Measurements from ENCODE around the gene GK2.

DNA sequence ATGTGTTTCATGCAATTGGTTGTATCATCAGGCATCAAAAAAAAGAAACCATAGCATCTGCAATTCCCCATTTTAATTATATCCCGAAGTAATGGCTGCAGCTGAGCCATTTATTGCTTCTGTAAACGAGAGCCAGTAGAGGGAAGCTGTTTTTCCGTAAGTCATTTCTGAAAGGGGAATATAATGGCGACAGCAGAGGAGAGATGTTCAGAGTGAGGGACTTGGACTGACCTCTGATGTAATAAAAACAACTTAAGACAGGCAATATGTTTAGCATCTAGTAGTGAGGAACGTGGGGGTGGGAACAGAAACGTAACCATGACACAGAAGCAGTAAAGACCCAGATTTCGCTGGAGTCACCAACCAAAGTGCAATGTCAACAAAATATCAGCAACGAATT is 50.7 kb downstream of the GK2 start:
- TF ChIP-seq, protein P1, sequence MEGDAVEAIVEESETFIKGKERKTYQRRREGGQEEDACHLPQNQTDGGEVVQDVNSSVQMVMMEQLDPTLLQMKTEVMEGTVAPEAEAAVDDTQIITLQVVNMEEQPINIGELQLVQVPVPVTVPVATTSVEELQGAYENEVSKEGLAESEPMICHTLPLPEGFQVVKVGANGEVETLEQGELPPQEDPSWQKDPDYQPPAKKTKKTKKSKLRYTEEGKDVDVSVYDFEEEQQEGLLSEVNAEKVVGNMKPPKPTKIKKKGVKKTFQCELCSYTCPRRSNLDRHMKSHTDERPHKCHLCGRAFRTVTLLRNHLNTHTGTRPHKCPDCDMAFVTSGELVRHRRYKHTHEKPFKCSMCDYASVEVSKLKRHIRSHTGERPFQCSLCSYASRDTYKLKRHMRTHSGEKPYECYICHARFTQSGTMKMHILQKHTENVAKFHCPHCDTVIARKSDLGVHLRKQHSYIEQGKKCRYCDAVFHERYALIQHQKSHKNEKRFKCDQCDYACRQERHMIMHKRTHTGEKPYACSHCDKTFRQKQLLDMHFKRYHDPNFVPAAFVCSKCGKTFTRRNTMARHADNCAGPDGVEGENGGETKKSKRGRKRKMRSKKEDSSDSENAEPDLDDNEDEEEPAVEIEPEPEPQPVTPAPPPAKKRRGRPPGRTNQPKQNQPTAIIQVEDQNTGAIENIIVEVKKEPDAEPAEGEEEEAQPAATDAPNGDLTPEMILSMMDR (IDR thresholded peaks at IDR 0.05): no peak
- no peak for TF ChIP-seq POLR2A (IDR thresholded peaks at IDR 0.05)
